Dermis blood vessel endothelial cell (primary cell): Measurements from ENCODE around the gene EMCN. TPM values are rescaled to one million over a fixed set of nuclear protein-coding genes. Genes with fewer than 3 reads are reported as not detected.
A peak's percentile ranks its signal among the peaks of the same experiment; 100 is the strongest.
"Not testable (repeated sequence)": the region's sequence is repeated elsewhere in the genome, so short reads cannot be mapped to it uniquely, and the experiment has no call there.

Experiments
- DNase-seq: peaks from one replicate; pipeline ENCODE4 v3.0.0; 2010
- total RNA-seq: library from RNA; depleted of rRNA; stranded (reverse); fragments of >200 nt; gene quantifications from 2 replicates; pipeline ENCODE4 v1.2.3, GENCODE V29; 2014

EMCN gene, protein sequence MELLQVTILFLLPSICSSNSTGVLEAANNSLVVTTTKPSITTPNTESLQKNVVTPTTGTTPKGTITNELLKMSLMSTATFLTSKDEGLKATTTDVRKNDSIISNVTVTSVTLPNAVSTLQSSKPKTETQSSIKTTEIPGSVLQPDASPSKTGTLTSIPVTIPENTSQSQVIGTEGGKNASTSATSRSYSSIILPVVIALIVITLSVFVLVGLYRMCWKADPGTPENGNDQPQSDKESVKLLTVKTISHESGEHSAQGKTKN
- 127 and 189 TPM in 2 replicates for total RNA-seq

- DNase-seq, result peak; percentile 80
Measured at GRCh38 chr4:100517864-100518341, at the start of gene EMCN. EMCN (minus strand) TSS chr4:100518022; CDS start chr4:100517914, 108 bp downstream.

DNA sequence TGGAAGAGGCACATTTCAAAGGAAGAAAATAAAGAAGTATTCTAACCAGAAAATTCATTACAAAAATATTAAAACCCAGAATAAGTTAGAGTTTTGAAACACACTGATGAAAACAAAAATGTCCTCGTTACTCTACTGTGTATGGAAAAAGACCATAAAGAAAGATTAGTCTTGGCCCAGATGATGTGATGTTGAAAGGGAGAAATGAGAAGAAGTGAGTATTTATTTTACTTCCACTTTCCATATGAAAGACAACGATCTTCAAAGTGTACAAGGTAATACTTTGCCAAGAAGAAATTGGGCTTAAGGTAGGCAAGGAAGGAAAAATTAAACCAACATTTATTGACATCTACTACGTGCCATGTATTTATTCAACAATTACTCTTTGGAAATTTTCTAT lies 48.6 kb upstream of the EMCN start:
- no peak for DNase-seq

- no peak for DNase-seq
Measured at GRCh38 chr4:100557306-100557705, 39.5 kb upstream of the EMCN start.

GRCh38 chr4:100555611-100556337 lies 38.0 kb upstream of the EMCN start:
- peak; percentile 67 for DNase-seq

GRCh38 chr4:100548200-100548560 lies 30.4 kb upstream of the EMCN start:
- DNase-seq, result no peak

DNA sequence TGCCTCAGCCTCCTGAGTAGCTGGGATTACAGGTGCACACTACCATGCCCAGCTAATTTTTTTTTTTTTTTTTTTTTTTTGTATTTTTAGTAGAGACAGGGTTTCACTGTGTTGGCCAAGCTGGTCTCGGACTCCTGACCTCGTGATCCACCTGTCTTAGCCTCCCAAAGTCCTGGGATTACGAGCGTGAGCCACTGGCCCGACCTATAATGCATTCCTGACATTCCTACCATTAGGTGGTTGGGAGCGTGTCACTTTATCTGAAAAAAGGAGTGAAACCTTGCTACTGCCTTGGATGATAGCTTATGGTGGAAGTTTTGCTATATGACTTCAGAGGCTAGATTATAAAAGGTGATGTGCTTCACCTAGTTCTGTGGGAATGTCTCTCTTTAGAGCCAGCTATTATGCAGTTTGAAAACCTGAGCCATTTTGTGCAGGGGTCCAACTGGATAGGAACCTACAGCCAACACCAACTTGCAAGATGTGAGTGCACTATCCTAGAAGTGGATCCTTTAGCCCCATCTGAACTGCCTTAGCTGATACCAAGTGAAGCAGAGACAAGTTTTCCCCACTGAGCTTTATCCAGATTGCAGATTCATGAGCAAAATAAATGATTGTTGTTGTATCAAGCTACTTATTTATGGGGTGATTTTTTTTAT lies 29.8 kb upstream of the EMCN start:
- no peak for DNase-seq

- no peak for DNase-seq
Measured at GRCh38 chr4:100545427-100545826, 27.6 kb upstream of the EMCN start.

GRCh38 chr4:100540131-100540530 lies 22.3 kb upstream of the EMCN start:
- no peak for DNase-seq

DNA sequence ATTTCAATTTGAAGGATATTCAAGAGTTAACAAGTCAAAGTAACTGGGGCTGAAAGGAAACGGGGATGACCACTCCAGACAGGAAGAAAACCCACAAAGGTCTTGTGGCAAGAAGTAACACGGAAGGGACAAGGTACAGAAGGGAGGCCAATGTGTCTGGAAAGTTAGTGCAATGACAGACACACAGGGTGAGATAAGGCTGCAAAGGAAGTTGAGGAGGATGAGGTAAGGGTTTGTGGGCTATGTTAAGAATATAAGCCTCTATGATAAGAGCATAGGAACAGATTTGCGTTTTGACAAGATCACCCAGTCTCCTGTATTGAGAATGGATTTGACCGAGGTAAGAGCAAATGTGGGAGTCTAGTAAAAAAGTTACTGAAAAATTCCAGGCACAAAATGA lies 21.9 kb upstream of the EMCN start:
- peak; percentile 48 for DNase-seq

GRCh38 chr4:100533741-100534140 lies 15.9 kb upstream of the EMCN start:
- no peak for DNase-seq

GRCh38 chr4:100530161-100530560 lies 12.3 kb upstream of the EMCN start:
- not testable (repeated sequence) for DNase-seq

GRCh38 chr4:100525686-100526085 lies 7.9 kb upstream of the EMCN start:
- peak; percentile 80 for DNase-seq

DNA sequence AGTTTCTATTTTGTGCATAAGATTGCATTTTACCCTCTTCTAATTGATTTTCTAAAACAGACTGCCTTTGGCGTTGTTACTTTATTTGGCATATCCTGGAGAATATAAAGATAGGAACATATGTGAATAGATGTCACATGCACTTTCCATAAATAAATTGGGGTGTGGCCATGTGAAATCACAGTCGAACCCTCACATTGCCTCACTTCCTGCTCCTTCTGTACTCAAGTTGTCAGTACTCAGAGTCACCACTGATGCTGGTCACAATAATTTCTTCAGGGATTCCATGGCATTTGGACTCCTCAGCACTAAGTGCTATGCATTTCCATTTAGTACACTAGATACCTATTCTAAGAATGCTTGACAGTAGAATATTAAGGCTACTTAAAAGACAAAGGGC lies 1.4 kb upstream of the EMCN start:
- DNase-seq, result peak; percentile 44

- peak; percentile 62 for DNase-seq
Measured at GRCh38 chr4:100516225-100516624, 1.6 kb downstream of the EMCN start.

GRCh38 chr4:100511896-100512295 lies 5.9 kb downstream of the EMCN start:
- DNase-seq, result peak; percentile 61

DNA sequence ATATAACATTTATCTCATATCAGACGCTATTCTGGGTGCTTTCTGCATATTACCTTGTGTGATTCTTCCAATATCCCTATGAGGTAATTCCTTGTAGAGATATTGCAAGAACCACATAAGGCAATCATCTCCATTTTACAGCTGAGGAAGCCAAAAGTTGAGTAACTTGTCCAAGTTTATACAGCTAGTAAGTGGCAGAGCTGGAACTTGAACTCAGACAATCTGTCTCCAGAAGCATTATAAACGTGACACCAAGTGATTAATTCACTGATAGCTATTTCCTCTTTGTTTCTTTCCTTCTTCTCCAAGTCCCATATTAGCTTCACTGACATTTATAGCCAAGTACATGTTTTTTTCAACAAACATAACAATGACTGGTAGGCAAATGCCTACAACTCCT lies 7.3 kb downstream of the EMCN start:
- DNase-seq, result peak; percentile 23

GRCh38 chr4:100509386-100509785 lies 8.4 kb downstream of the EMCN start:
- no peak for DNase-seq

DNA sequence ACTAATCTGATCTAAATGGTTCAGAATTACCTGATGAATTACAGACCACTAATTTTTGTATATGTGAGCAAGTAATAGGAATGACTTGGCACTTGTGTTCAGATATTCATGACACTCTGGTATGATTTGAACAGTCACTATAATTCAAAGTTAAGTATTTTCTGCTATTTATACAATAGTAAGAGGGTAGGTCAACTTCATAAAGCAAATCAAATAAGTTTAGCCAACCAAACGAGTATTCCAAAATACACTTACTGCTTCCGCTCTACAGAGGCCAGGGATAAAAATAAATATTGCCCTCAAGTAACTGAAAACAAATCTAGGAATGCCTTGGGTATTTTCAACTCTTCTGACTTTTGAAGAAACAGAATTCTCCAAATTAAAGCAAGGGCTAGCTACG lies 9.1 kb downstream of the EMCN start:
- DNase-seq, result no peak

DNA sequence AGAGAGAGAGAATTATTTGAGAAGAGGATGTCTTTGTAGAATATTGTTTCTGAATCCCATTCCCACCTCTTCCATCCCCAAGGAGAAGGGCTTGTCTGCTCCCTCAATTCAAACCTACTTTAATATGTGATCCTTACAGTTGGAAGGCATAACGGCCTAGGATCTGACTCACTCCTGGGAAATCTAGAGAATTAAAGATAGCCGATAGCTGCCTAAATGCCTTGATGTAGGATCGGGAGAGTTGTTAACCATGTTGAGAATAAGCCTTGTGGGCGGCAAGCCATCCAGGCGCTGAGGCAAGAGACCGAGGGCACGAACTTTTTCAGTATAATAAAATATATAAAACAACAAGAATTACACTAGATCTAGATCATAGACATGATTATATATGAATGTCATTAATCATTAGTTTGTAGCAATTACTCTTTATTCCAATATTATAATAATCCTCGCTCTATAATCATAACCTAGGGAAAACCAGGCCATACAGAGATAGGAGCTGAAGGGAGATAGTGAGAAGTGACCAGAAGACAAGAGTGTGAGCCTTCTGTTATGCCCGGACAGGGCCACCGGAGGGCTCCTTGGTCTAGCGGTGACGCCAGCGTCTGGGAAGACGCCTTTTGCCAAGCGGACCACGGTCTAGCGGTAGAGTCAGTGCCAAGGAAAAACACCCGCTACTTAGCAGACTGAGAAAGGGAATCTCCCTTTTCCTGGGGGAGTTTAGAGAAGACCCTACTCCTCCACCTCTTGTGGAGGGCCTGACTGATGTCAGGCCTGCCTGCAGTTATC lies 13.5 kb downstream of the EMCN start:
- no peak for DNase-seq

- DNase-seq, result peak; percentile 7
Measured at GRCh38 chr4:100497791-100498190, 20.0 kb downstream of the EMCN start.

- DNase-seq, result no peak
Measured at GRCh38 chr4:100495074-100495473, 22.7 kb downstream of the EMCN start.

- DNase-seq, result no peak
Measured at GRCh38 chr4:100494166-100494565, 23.7 kb downstream of the EMCN start.

GRCh38 chr4:100493756-100494155 lies 24.1 kb downstream of the EMCN start:
- DNase-seq, result no peak
